IPS-15b (cell line): ENCODE results near the gene FHOD3.

Experiments
- H3K27me3 ChIP-seq: one replicate; pipeline ENCODE4 v1.6.1; 2013; ENCODE audit warnings: low read length; ENCODE audit not compliant: control insufficient read depth, insufficient read depth
- H3K36me3 ChIP-seq: one replicate; pipeline ENCODE4 v1.6.1; 2013; ENCODE audit warnings: low read length; ENCODE audit not compliant: control insufficient read depth, insufficient read depth
- H3K4me1 ChIP-seq: one replicate; pipeline ENCODE4 v1.6.1; 2013; ENCODE audit warnings: mild to moderate bottlenecking, low read length; ENCODE audit not compliant: control insufficient read depth, insufficient read depth
- H3K4me3 ChIP-seq: one replicate; pipeline ENCODE4 v1.5.1; 2013; ENCODE audit warnings: low read depth, low read length
- H3K9ac ChIP-seq: one replicate; pipeline ENCODE4 v1.6.1; 2013; ENCODE audit warnings: low read depth, mild to moderate bottlenecking, low read length
- H3K9me3 ChIP-seq: one replicate; pipeline ENCODE4 v1.6.1; 2013; ENCODE audit warnings: mild to moderate bottlenecking, low read length; ENCODE audit not compliant: control insufficient read depth, insufficient read depth

Gene FHOD3

GRCh38 chr18:36582988-36583745 lies 285.7 kb downstream of the FHOD3 start:
- Histone ChIP-seq H3K4me3 (no peak overlapping the region), H3K4me1 (peaks cover 22% of the 10 kb centered on the region), H3K36me3 (no peaks in the 10 kb centered on the region), H3K27me3 (no peaks in the 10 kb centered on the region), H3K9ac (no peak overlapping the region), H3K9me3 (no peaks in the 10 kb centered on the region)

DNA sequence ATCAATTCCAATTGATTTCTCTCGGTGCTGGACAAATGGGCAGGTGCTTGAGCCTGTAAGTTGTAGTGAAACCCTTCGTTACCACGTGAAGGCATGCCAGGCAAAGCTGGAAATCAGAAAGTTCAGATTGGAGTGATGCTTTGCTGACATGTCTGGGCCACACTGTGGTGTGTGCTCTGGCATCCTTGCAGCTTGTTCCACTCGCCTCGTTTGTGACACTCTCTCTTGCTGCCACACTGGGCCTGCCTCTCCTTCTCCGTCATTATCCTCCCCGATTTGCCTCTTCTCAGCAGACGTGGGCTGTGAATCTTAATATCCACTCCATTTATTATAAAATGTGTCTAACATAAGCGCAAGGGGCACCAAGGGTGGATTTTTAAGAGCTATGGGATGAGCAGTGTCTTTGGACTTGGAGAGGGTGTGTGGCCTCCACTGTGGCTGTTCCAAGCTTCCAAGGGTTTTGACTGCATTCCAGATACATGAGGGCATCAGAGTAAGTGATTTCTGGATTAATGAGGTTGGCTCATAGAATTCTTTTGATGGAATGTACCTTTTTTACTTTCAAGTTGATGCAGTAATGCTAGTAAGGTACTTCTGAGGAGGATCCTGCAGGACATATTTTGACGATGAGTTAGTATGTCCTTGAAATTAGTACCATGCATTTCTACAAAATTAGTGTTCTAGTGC lies 292.5 kb downstream of the FHOD3 start:
- no peak overlapping the region for H3K9ac ChIP-seq
- H3K9me3 ChIP-seq = no peaks in the 10 kb centered on the region
- no peaks in the 10 kb centered on the region for H3K27me3 ChIP-seq
- H3K4me1 ChIP-seq = peaks cover 4% of the 10 kb centered on the region
- H3K36me3 ChIP-seq = no peaks in the 10 kb centered on the region
- no peak overlapping the region for H3K4me3 ChIP-seq

DNA sequence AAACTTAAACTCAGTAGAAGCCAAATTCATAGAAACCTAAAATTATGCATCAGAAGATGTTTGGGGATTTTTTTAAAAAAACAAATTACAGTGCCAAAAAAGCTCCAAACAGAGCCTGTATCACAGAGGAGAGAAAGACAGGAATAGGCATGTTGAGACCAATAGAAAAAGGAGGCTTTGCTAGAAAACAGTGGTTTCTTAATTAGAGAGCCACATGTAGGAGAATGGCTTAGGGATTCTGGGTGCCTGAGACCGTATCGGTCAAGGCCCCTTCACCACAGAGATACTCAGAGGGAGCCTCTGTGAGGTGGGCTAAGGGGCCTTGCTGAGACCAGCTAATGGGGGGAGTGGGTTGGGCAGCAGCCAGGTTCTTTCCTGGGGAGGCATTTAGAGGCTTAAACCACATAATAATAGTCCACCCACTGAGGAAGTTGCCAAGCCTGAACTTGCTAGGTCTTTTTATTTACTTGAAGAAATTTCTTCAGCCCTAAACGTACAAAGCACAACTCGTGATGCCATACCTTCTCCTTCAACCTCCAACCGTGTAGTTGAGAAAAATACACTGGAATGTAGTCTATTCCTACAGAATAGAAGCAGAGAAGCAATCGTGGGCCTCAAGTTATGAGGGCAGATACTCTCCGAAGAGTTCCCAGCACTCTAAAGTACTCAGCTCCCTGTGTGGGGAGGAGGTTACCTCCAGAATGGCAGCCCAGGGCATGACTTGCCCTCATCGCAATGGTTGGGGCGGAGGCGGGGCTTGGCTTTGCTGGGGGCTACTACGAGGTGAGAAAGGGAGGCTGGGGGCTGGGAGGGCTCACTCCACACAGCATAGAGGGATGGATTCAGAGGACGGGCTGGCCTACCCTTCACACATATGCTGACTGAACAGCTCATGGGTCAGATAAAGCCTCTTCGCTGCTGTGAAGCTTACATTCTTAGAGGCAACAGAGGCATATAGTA lies 293.4 kb downstream of the FHOD3 start:
- H3K4me1 ChIP-seq = peaks cover 4% of the 10 kb centered on the region
- no peaks in the 10 kb centered on the region for H3K36me3 ChIP-seq
- no peak overlapping the region for H3K9ac ChIP-seq
- H3K4me3 ChIP-seq = no peak overlapping the region
- H3K27me3 ChIP-seq = no peaks in the 10 kb centered on the region
- no peaks in the 10 kb centered on the region for H3K9me3 ChIP-seq

DNA sequence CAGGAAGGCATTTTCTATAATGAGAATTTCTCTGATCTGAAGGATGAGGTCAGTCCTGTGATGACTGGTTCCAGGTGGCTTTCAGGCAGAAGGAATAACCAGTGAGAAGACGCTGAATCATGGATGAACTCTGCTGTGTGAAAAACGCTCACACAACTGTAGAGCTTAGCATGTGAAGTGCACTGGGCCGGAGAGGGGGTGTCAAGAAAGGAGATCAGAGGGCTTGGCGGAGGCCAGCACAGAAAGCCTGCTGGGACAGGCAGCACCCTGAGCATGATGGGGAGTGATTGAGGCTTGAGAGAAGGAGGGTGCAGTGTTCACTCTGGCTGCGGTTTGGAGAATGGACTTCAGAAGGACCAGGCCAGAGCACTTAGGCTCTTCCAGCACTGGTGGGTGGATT lies 294.8 kb downstream of the FHOD3 start:
- H3K4me3 ChIP-seq = no peak overlapping the region
- H3K4me1 ChIP-seq = no peaks in the 10 kb centered on the region
- H3K9me3 ChIP-seq = no peaks in the 10 kb centered on the region
- H3K9ac ChIP-seq = no peak overlapping the region
- H3K36me3 ChIP-seq = no peaks in the 10 kb centered on the region
- H3K27me3 ChIP-seq = no peaks in the 10 kb centered on the region

- Histone ChIP-seq H3K4me1 (no peaks in the 10 kb centered on the region), H3K4me3 (no peak overlapping the region), H3K9me3 (no peaks in the 10 kb centered on the region), H3K36me3 (no peaks in the 10 kb centered on the region), H3K27me3 (no peaks in the 10 kb centered on the region), H3K9ac (no peak overlapping the region)
These were observed 295.5 kb downstream of the FHOD3 start for GRCh38 chr18:36593001-36593400.

- no peak overlapping the region for H3K4me3 ChIP-seq
- no peaks in the 10 kb centered on the region for H3K4me1 ChIP-seq
- H3K27me3 ChIP-seq = no peaks in the 10 kb centered on the region
- H3K9ac ChIP-seq = no peak overlapping the region
- no peaks in the 10 kb centered on the region for H3K9me3 ChIP-seq
- no peaks in the 10 kb centered on the region for H3K36me3 ChIP-seq
These were observed 296.1 kb downstream of the FHOD3 start for GRCh38 chr18:36593641-36594040.

GRCh38 chr18:36594621-36595020 lies 297.1 kb downstream of the FHOD3 start:
- H3K4me1 ChIP-seq = no peaks in the 10 kb centered on the region
- H3K4me3 ChIP-seq = no peak overlapping the region
- no peaks in the 10 kb centered on the region for H3K36me3 ChIP-seq
- no peaks in the 10 kb centered on the region for H3K27me3 ChIP-seq
- H3K9me3 ChIP-seq = no peaks in the 10 kb centered on the region
- H3K9ac ChIP-seq = no peak overlapping the region

DNA sequence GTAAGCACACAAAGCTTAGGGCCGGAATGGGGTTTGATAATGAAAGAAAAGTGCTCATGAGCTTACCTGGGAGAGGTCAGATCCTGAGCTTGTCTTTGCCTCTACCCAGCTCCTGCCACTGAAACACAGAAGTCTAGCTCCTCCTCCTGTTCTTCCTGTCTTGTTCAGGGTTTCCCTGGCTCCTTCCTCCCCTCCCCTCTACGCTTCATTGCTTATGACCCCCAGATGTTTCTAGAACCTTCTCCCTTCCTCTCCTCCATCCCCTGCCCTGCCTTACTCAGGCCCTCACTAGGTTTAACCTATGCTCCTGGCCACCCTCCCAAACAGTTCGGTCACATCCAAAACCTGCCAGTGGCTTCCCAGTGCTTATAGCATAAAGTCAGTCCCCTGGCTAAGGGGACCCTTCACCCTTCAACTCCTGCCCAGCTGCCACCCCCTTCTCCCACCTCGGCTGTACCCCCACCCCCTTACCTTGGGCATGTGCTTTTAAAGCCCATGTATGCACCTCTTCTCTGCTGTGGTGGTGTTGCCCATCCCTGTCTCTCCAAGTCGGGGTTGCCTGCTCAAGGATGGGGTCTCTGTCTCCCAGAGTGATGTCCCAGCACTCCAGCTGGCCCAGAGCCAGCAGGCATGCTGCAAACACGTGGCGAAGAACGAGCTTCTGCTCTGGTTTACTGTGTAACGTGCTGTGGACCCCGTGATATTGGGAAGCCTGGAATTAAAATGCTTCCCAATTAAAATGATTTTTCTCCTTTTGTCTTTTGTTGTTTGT lies 297.7 kb downstream of the FHOD3 start:
- Histone ChIP-seq H3K4me3 (no peak overlapping the region), H3K4me1 (no peaks in the 10 kb centered on the region), H3K9me3 (no peaks in the 10 kb centered on the region), H3K27me3 (no peaks in the 10 kb centered on the region), H3K9ac (no peak overlapping the region), H3K36me3 (no peaks in the 10 kb centered on the region)

- H3K4me3 ChIP-seq = no peak overlapping the region
- no peak overlapping the region for H3K9ac ChIP-seq
- H3K9me3 ChIP-seq = no peaks in the 10 kb centered on the region
- H3K27me3 ChIP-seq = no peaks in the 10 kb centered on the region
- no peaks in the 10 kb centered on the region for H3K4me1 ChIP-seq
- H3K36me3 ChIP-seq = no peaks in the 10 kb centered on the region
These were observed 298.3 kb downstream of the FHOD3 start for GRCh38 chr18:36595818-36596215.

- H3K27me3 ChIP-seq = no peaks in the 10 kb centered on the region
- H3K4me3 ChIP-seq = no peak overlapping the region
- no peaks in the 10 kb centered on the region for H3K4me1 ChIP-seq
- no peaks in the 10 kb centered on the region for H3K36me3 ChIP-seq
- H3K9ac ChIP-seq = no peak overlapping the region
- no peaks in the 10 kb centered on the region for H3K9me3 ChIP-seq
These were observed 300.1 kb downstream of the FHOD3 start for GRCh38 chr18:36597636-36598035.

- Histone ChIP-seq H3K4me1 (no peaks in the 10 kb centered on the region), H3K4me3 (no peak overlapping the region), H3K9ac (no peak overlapping the region), H3K27me3 (no peaks in the 10 kb centered on the region), H3K36me3 (no peaks in the 10 kb centered on the region), H3K9me3 (no peaks in the 10 kb centered on the region)
These were observed 303.0 kb downstream of the FHOD3 start for GRCh38 chr18:36600548-36600947.
